Stimulated activated naive CD8-positive, alpha-beta T cell treated with anti-CD3 and anti-CD28 coated beads, Interleukin-15, Interleukin-2, amounts not matched to agents 100 U/mL and 50 U/mL, for 24 hours (primary cell): ENCODE measurements around the gene FANCF.
A peak's percentile ranks its signal among the peaks of the same experiment; 100 is the strongest.
"Not testable (repeated sequence)": the region's sequence is repeated elsewhere in the genome, so short reads cannot be mapped to it uniquely, and the experiment has no call there.

Source experiments
- ATAC-seq: fragments of 150-1000 bp; cut with Tn5 transposase; one replicate; pipeline ENCODE4 v1.10.0; 2021
- DNase-seq: peaks from one replicate; pipeline ENCODE4 v3.0.0; 2021

Gene FANCF, protein sequence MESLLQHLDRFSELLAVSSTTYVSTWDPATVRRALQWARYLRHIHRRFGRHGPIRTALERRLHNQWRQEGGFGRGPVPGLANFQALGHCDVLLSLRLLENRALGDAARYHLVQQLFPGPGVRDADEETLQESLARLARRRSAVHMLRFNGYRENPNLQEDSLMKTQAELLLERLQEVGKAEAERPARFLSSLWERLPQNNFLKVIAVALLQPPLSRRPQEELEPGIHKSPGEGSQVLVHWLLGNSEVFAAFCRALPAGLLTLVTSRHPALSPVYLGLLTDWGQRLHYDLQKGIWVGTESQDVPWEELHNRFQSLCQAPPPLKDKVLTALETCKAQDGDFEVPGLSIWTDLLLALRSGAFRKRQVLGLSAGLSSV

DNA sequence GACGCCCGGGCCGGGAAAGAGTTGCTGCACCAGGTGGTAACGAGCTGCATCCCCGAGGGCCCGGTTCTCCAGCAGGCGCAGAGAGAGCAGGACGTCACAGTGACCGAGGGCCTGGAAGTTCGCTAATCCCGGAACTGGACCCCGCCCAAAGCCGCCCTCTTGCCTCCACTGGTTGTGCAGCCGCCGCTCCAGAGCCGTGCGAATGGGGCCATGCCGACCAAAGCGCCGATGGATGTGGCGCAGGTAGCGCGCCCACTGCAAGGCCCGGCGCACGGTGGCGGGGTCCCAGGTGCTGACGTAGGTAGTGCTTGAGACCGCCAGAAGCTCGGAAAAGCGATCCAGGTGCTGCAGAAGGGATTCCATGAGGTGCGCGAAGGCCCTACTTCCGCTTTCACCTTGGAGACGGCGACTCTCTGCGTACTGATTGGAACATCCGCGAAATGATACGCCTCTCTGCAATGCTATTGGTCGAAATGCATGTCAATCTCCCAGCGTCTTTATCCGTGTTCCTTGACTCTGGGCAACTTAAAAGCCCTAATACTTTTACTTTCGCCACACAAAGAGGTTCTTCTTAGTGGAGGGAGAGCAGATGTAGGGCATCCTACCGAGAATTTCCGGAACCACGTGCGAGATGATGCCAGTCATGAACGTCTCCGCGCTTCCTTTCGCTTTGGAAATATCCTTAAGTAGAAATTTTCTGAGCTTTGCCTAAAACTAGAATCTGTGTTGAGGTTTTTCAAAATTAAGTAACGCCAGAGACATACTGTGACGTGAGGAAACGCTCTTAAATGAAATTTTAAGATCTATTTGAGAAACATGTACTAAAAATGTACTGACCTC, at the start of gene FANCF:
Gene FANCF, minus strand, starts transcription at position 376 of the 840 bp plus-strand sequence. Its CDS starts 13 bp downstream, at position 363.
- ATAC-seq (peak; percentile 97), DNase-seq (peak; percentile 88)

GRCh38 chr11:22674470-22675439, 49.1 kb upstream of the FANCF start:
- ATAC-seq, result no peak
- DNase-seq, result no peak

DNA sequence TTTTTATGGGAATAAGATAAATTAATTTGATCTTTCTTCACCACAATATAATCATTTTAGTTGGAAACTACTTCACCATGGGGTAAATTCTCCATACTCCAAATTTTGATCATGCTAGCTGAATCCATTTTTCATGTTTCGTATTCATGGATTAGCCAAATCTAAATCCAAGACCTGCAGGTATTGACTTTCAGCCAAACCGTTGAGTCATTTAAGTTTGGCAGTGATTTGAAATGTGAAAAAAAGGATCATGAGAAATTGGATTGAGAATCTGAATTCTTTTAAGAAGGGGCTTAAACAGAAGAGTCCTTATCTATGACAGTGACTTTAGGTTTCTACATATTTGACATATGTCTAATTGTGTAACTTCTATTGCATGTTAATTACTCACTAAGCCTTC, 46.1 kb upstream of the FANCF start:
- no peak for ATAC-seq
- no peak for DNase-seq

DNA sequence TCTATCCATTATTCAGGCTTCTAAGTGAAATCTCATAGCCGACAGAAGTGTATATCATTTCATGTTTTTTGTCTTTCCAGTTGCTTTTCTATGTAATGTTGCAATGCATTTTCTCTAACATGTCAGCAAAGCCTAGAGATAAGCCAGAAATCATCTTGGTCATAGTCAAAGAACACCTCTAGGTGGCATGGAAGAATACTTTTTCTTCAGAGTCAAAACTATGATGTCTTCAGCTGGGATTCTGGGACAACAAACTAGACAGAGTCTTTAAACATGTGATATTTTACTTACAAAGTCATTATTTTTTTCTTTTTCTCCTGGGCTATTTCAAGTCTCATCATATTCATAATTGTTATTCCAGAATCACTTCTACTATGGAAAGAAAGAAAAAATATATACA, 45.2 kb upstream of the FANCF start:
- no peak for DNase-seq
- ATAC-seq, result no peak

DNA sequence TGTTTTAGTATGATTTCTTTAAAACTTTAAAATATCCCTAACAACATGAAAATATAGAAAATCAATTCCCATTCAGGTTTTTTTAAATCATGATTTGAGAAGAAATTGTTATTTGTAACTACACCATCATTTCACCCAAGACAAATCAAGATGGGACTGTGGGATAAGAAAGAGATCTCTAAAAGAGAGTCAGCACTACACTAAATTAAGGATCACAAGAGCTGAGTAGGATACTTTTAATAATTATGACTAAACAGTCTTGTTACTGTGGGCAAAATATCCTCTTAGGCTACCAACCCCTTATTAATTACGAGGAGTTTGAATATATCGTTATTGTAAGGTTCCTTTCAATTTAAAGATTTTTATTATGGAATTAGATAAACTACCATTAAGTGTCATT, 43.7 kb upstream of the FANCF start:
- ATAC-seq (no peak), DNase-seq (no peak)

GRCh38 chr11:22668005-22668796, 42.6 kb upstream of the FANCF start:
- ATAC-seq (no peak), DNase-seq (no peak)

DNA sequence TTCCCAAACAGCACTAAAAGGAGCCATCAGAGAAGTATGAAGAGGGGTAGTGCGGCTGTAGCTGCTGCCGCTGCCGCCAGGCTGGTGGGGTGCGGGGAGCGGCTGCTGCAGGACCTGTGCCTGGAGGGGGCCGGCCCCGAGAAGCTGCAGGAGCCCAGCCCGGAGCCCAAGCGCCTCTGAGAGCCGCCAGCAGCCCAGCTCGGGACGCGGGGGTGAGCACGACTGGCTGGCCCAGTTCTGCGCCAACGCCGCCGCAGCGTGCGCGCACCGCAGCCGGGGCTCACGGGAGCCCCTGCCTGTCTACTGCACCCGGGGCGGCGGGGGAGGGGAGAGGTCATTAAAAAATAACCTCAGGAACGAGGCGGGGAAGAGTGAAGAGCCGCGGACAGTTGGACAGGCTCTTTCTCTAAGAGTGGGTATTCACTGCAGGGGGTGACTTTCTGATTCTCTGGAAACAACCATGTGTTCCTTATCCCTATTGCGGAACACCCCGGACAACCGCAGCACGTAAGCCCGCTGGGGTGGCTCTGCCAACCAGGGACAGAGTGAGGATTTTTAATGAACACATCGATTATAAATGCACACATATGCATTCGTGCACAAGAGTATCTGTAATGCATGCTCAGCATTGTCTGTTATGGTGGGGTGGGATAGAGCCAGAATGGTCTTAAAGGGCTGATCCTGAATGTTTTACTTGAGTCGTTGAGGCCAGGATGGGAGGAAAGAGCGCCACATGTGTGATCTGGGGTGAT, 41.2 kb upstream of the FANCF start:
- peak; percentile 33 for DNase-seq
- ATAC-seq, result peak; percentile 69

GRCh38 chr11:22666325-22666687, 40.7 kb upstream of the FANCF start, which contains the start of gene GAS2:
GAS2 (plus strand) TSS chr11:22666611; CDS start chr11:22674870, 8,259 bp downstream.
- DNase-seq (no peak), ATAC-seq (no peak)

GRCh38 chr11:22659783-22660182, 34.2 kb upstream of the FANCF start:
- no peak for DNase-seq
- no peak for ATAC-seq

DNA sequence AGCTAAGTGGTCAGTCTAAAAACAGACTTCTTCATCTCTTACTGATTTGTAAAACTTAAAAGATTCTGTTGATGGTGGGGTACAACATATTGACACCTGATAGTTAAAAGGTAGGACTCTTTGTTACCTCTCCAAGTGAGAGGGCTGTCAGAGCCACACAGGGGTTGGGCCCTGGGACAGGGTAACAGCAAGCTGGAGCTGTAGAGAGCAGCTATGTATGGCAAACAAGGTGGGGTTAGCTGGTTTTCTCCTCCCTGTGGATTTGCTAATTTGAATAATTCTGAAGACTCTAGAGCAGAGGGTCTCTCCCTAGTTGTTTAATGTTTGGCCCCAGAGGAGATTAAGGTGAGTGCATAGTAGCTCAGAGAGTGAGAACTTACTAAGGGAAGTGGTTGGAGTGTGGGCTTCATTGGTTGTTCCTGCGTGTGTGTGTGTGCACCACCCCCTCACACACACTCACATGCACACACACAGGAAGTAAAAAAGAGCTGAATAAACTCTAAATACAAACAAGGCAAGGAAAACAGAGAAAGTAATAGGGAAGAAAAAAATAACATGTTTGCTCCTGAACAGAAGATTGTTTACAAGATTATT, 31.6 kb upstream of the FANCF start:
- DNase-seq, result no peak

DNA sequence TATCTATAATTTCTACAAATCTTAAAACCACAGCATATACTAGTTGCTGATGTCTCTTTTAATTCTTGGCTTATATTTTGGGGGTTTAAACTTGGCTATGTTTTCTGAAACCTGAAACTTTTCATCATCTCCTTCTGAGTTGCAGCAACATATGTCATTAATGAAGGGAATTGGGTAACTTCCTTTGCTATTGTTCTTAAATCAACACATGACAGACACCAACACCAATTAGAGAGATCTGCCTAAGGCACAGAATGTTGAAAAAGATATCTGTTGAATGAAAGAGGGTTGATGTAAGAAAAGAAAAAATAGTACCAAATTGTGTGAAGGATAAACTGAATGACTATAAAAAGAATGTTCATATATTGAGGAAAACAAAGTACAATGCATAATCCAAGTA, 30.5 kb upstream of the FANCF start:
- no peak for ATAC-seq
- DNase-seq, result no peak

More for the DNA sequence above, 31.6 kb upstream of the FANCF start:
- peak; percentile 84 for ATAC-seq

- not testable (repeated sequence) for ATAC-seq, DNase-seq
Observed at GRCh38 chr11:22652346-22652745, 26.7 kb upstream of the FANCF start.

GRCh38 chr11:22641559-22641958, 15.9 kb upstream of the FANCF start:
- ATAC-seq (no peak), DNase-seq (no peak)

- ATAC-seq, result no peak
Observed at GRCh38 chr11:22640862-22641261, 15.2 kb upstream of the FANCF start.

GRCh38 chr11:22635689-22636088, 10.1 kb upstream of the FANCF start:
- DNase-seq (no peak), ATAC-seq (peak; percentile 62)

More at GRCh38 chr11:22640862-22641261, 15.2 kb upstream of the FANCF start:
- no peak for DNase-seq

- DNase-seq, result no peak
- ATAC-seq, result peak; percentile 16
Observed at GRCh38 chr11:22634897-22635629, 9.4 kb upstream of the FANCF start.

DNA sequence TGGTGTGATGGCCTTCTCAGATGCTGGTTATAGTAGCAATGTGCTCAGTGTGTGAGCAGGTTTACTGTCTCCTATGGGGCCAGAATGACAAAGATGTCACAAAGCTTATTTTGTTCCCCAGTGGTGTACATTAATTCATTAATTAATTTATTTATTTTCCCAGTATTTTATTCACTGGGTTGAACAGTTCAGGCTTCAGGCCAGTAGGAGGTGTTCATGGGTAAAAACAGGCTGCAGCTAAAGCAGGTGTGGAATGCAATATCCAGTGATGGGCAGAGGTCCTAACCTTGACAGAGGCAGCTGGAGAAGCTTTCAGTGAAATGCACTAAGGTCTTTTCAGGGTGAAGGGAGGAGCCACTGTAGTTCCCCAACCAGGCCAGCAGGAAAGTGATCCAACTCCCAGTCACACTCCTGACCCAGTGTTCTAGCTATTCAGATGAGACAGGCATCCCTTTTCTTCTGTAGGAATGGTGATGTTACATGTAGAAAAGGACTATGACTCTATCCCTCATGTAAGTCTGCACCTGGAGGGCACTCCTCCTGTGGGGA, 7.8 kb upstream of the FANCF start:
- no peak for DNase-seq
- no peak for ATAC-seq

- DNase-seq (no peak), ATAC-seq (no peak)
Observed at GRCh38 chr11:22627421-22627820, 1.8 kb upstream of the FANCF start.
